ENCODE data around the gene TNFRSF11A.

TNFRSF11A gene

DNA sequence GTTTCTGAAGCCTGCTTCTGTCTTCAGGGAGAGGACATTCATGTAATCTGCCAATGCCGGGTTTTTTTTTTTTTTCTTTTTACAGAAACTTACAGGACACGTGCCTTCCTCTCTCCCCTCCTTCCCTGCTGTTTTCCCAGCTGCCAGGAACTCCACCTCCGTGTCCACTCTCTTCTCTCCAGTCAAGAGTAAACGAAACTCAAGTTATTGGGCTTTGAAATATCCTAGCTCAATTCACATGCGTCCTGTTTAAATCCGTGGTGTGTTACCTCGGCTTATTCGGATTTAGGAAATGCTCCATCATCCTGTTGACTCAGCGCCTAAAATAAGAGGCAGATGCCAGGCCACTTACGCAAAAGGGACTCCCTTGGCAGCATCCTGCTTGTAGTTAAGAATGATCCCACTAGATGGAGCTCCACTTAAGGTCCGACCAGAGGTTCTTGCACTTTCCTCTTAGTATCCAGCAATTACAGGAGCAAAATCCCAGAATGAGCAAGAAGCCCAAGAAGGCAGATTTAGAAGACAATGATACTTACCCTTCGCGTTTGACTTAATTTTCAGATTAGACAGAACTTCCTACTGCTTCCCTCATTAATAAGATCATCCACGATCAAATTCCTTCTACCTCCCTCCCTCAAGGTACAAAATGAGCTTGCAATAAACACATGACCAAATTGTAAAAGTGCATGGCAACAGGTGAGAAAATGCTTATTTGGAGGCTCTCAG is 100.5 kb downstream of the TNFRSF11A start:
- H3K4me2 ChIP-seq (ENCODE audit: low read depth, low read length): no peak overlapping the region
- H3K4me1 ChIP-seq (ENCODE audit: low read length): no peaks in the 10 kb centered on the region
- H3K36me3 ChIP-seq (replicated peaks; ENCODE audit: insufficient read depth, low read length): no peaks in the 10 kb centered on the region
- no peaks in the 10 kb centered on the region for H3K9me2 ChIP-seq (replicated peaks; ENCODE audit: insufficient read depth, low read length)
- H3K79me2 ChIP-seq (ENCODE audit: low read length): no peaks in the 10 kb centered on the region
- TF ChIP-seq, protein P1, sequence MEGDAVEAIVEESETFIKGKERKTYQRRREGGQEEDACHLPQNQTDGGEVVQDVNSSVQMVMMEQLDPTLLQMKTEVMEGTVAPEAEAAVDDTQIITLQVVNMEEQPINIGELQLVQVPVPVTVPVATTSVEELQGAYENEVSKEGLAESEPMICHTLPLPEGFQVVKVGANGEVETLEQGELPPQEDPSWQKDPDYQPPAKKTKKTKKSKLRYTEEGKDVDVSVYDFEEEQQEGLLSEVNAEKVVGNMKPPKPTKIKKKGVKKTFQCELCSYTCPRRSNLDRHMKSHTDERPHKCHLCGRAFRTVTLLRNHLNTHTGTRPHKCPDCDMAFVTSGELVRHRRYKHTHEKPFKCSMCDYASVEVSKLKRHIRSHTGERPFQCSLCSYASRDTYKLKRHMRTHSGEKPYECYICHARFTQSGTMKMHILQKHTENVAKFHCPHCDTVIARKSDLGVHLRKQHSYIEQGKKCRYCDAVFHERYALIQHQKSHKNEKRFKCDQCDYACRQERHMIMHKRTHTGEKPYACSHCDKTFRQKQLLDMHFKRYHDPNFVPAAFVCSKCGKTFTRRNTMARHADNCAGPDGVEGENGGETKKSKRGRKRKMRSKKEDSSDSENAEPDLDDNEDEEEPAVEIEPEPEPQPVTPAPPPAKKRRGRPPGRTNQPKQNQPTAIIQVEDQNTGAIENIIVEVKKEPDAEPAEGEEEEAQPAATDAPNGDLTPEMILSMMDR (IDR thresholded peaks at IDR 0.05; ENCODE audit: low read length): peak; percentile 80
- no peak for TF ChIP-seq EZH2 (optimal IDR thresholded peaks at IDR 0.05; ENCODE audit: low read depth, low read length)
- no peak overlapping the region for H2AFZ ChIP-seq (ENCODE audit: low read length)
- H3F3A ChIP-seq (ENCODE audit: insufficient read depth, low read length): no peaks in the 10 kb centered on the region
- H3K27ac ChIP-seq (ENCODE audit: low read length): no peak overlapping the region
- peak; percentile 75 for DNase-seq
- no peak overlapping the region for H3K9ac ChIP-seq (ENCODE audit: low read length)
- no peak overlapping the region for H3K4me3 ChIP-seq (ENCODE audit: low read length)
- H4K20me1 ChIP-seq (ENCODE audit: insufficient read depth, low read length): no peaks in the 10 kb centered on the region
- H3K9me3 ChIP-seq (replicated peaks; ENCODE audit: insufficient read depth, low read length): no peaks in the 10 kb centered on the region
- no peaks in the 10 kb centered on the region for H3K27me3 ChIP-seq (replicated peaks; ENCODE audit: insufficient read depth, low read length)

DNA sequence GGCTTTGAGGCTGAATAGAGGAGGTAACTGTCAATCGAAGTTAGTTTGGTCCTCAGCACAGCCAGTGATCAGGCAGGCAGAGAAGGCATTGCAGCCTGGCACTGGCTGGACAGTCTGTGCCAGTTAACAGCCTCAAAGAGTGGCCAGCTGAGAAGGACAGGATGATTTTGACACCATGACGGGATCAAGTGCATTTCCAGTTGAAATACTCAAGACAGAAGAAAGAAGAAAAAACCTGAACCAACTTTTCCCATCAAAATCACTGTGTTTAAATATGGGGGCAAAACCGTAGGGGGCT is 101.0 kb downstream of the TNFRSF11A start:
- Histone ChIP-seq H3F3A (ENCODE audit: insufficient read depth, low read length) (no peaks in the 10 kb centered on the region), H3K9ac (ENCODE audit: low read length) (no peak overlapping the region), H3K4me1 (ENCODE audit: low read length) (no peaks in the 10 kb centered on the region), H3K9me2 (replicated peaks; ENCODE audit: insufficient read depth, low read length) (no peaks in the 10 kb centered on the region), H3K9me3 (replicated peaks; ENCODE audit: insufficient read depth, low read length) (no peaks in the 10 kb centered on the region), H4K20me1 (ENCODE audit: insufficient read depth, low read length) (no peaks in the 10 kb centered on the region), H3K27ac (ENCODE audit: low read length) (no peak overlapping the region), H2AFZ (ENCODE audit: low read length) (no peak overlapping the region), H3K4me3 (ENCODE audit: low read length) (no peak overlapping the region), H3K27me3 (replicated peaks; ENCODE audit: insufficient read depth, low read length) (no peaks in the 10 kb centered on the region), H3K4me2 (ENCODE audit: low read depth, low read length) (no peak overlapping the region), H3K79me2 (ENCODE audit: low read length) (no peaks in the 10 kb centered on the region), H3K36me3 (replicated peaks; ENCODE audit: insufficient read depth, low read length) (no peaks in the 10 kb centered on the region)
- no peak for TF ChIP-seq EZH2 (optimal IDR thresholded peaks at IDR 0.05; ENCODE audit: low read depth, low read length)
- TF ChIP-seq, protein P1 (IDR thresholded peaks at IDR 0.05; ENCODE audit: low read length): no peak
- DNase-seq: no peak

DNA sequence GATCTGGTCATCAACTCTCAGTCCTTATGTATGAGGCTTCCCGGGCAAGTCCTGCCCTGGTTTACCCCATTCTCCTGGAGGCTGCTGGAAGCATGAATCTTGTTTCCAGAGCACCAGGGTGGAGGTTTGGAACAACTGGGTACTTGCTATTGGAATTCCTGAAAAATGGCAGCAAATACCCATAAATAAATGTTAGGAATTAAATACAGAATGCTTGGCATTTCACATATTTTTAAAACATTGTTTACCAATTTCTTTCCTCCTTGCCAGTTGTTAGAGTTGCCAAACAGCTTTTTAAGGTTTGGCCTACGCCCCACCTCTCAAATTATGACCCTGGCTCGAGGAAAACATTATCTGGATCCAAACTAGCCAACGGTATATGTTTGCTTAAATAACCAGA is 107.1 kb downstream of the TNFRSF11A start:
- Histone ChIP-seq H3K4me2 (ENCODE audit: low read depth, low read length) (no peak overlapping the region), H4K20me1 (ENCODE audit: insufficient read depth, low read length) (no peaks in the 10 kb centered on the region), H3F3A (ENCODE audit: insufficient read depth, low read length) (no peaks in the 10 kb centered on the region), H3K36me3 (replicated peaks; ENCODE audit: insufficient read depth, low read length) (no peaks in the 10 kb centered on the region), H3K9ac (ENCODE audit: low read length) (no peak overlapping the region), H2AFZ (ENCODE audit: low read length) (no peak overlapping the region), H3K9me2 (replicated peaks; ENCODE audit: insufficient read depth, low read length) (no peaks in the 10 kb centered on the region), H3K79me2 (ENCODE audit: low read length) (no peaks in the 10 kb centered on the region), H3K9me3 (replicated peaks; ENCODE audit: insufficient read depth, low read length) (no peaks in the 10 kb centered on the region), H3K27me3 (replicated peaks; ENCODE audit: insufficient read depth, low read length) (no peaks in the 10 kb centered on the region), H3K4me3 (ENCODE audit: low read length) (no peak overlapping the region), H3K27ac (ENCODE audit: low read length) (no peak overlapping the region), H3K4me1 (ENCODE audit: low read length) (no peaks in the 10 kb centered on the region)
- TF ChIP-seq, protein P1 (IDR thresholded peaks at IDR 0.05; ENCODE audit: low read length): no peak
- TF ChIP-seq EZH2phosphoT487 (IDR thresholded peaks at IDR 0.05; ENCODE audit: low read length) (no peak), EZH2 (optimal IDR thresholded peaks at IDR 0.05; ENCODE audit: low read depth, low read length) (no peak)
- no peak for DNase-seq

Measured in MM.1S (cell line).